Measurements from ENCODE around the gene SGTB.
"Not testable (repeated sequence)": the region's sequence is repeated elsewhere in the genome, so short reads cannot be mapped to it uniquely, and the experiment has no call there.

The SGTB gene

GRCh38 chr5:65663804-65664521 is 57.9 kb downstream of the SGTB start:
- DNase-seq = no peak

DNA sequence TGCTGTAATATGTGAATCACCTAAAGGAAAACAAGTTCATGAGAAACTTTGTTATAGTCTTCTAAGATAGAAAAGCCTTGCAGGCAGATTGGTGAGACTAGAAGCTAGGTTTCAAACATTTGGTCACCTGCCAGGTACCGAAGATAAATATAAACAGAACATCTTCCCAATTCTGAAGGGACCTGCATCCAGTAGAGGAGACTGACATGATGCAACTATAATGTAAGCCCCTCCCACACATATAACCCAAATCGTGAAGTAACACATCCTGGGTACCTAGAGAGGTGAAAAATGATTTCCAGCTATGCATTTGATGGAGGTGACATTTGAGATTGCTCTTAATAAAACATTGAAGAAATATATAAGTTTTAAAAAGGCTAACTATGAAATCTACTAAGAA is 67.2 kb downstream of the SGTB start:
- DNase-seq = no peak

DNA sequence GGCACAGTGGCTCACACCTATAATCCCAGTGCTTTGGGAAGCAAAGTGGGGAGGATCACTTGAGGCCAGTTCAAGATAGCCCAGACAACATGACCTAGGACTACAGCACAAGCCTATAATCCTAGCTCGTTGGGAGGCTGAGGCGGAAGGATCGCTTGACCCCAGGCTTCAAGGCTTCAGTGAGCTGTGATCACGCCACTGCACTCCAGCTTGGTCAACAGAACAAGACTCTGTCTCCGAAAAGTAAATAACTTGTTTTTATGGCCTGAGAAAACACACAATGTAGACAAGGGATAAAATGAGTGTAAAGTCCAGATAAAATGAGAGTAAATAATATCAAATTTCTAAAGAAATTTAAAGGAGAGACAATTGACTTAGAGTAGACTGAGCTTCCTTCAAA is 70.8 kb downstream of the SGTB start:
- DNase-seq = no peak

DNA sequence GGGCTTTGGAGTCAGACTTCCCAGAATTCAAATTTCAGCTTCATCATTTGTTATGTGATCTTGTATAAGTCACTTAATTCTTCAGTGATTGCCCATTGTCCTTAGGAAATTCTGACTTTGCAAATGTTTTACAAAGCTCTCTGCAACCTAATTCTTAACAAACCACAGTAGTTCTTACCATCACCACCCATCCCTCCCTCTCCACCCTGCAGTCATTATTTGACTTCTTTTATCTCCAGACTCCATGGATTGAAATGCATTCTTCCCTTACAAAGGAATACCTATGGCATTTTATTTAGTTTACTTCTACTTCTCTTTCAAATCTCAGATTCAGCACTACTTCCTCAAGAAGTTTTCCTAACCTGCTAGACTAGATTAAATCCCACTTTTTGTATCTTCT is 74.0 kb downstream of the SGTB start:
- DNase-seq = no peak

- no peak for DNase-seq
Measured at GRCh38 chr5:65646938-65647337, 75.0 kb downstream of the SGTB start.

- DNase-seq = no peak
Measured at GRCh38 chr5:65640240-65640639, 81.7 kb downstream of the SGTB start.

- DNase-seq = no peak
Measured at GRCh38 chr5:65630981-65631380, 90.9 kb downstream of the SGTB start.

DNA sequence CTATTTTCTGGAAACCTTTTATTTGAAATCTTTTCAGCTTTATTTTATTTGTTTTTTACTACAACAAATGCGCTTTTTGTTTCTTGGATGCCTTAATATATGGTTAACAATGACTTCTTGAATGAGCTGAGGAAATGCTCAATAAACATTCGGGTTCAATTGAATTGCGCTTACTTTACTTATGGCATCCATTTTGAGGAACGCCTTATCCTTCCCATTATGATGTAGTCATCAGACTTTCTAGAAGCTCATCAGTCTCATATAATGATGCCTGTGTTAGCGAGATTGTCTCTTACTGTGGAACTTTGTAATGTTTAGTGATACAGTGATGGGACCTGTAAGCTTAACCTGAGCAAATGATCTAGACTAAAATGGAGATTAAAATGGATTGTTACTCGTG is 96.2 kb downstream of the SGTB start:
- DNase-seq = no peak

DNA sequence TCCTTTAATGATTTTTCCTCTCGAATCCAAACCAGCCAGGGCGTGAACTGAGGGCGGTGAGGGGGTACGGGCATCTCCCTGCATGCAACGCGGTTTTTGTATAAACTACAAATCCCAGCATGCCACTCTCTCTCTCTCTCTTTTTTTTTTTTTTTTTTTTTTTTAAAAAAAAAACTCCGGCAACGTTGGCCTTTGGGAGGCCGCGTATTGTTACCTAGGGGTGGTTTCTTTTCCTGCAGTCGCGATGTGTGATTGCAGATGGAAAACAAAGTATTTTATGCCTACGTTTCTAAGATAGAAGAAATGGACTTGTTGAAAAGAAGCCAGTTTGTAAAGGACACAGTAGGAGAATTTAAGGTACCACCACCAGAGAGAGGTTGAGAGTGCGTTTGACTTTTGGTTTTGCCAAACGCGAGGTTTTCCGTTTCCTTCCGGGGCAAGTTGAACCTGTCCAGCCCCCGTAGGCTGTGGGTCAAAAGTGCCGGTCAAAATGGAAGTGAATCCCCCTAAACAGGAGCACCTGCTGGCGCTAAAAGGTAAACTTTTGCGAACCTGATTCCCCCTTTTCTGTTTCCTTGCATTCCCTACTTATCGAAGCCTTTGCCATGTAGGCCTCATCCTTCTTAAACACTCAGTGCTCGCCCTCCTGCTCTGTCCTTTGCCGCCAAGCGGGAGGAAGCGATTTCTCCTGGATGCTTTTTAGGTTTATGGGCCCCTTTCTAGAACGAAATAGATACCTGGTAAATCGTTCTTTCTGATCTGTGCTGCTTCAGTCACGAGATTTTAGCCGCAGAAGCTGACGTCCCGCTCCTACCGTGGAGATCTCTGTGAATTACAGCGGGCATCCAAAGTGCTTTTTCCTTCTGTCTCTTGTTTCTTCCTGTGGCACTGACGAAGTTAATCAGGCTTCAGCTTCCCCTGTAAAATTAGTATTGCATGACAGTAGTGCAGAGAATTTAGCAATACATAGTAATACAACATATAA is 97.0 kb downstream of the SGTB start, which contains the start of the genes SHLD3 and TRAPPC13:
Gene SHLD3 (plus strand): TSS at position 457 of the 985 bp plus-strand sequence. CDS start 4,561 bp downstream, outside the sequence.
Gene TRAPPC13 (plus strand): TSS at position 457 of the 985 bp plus-strand sequence. CDS start 34 bp downstream, at position 491.
- peak; percentile 86 for DNase-seq

DNA sequence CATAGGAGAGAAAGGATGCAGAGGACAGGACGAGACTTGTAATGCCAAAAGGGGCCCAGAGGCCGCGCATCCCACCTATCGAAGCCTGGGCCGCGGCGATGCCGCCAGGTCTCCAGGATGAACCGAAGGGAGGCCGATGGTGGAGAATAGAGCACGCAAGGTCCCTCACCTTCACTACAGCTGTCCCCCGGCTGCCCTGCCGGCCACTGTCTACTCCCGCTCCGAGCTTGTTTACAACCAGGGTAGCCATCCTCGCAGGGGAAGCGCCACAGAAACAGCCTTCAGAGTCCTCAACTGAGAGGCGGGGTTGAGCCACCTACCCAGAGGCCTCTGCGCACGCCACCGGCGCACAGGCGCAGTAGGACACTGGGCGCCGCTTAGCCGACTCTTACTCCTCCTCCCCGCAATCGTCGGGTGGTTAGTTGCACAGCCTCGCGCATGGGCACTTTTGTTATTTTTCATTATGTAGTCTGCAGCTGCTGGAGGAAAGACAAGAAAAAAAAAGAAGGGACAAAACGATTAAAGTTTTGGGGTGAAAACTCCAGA is 97.8 kb downstream of the SGTB start, which contains the start of gene TRIM23:
Gene TRIM23 (minus strand): TSS at position 309 of the 546 bp plus-strand sequence. CDS start 59 bp downstream, at position 250.
- peak; percentile 83 for DNase-seq

DNA sequence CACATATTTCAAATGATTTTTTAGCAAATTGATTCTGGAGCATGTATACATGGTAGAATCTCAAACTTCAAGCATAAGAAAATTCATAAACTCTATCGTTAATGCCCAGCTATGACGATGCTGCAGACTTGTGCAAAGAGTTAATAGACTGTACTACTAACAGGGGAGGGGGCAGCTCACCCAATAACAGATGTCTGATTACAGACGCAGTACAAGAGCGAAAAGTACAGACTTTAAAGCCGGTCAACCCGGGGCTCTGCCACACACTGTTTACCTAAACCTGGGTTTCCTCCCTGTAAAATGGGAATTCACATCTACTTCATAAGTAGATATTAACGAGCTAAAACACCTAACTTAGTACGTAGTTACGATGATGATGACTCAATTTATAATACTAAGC is 98.4 kb downstream of the SGTB start:
- no peak for DNase-seq

DNA sequence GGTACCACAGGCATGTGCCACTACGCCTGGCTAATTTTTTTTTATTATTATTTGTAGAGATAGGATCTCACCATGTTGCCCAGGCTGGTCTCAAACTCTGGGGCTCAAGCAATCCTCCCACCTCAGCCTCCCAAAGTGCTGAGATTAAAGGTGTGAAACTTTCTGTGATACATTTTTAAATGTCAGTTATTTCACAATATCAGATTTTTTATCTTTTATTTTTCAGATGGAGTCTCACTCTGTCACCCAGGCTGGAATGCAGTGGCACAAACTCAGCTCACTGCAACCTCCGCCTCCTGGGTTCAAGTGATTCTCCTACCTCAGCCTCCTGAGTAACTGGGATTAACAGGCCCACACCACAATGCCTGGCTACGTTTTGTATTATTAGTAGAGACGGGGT is 99.9 kb downstream of the SGTB start:
- DNase-seq = not testable (repeated sequence)

DNA sequence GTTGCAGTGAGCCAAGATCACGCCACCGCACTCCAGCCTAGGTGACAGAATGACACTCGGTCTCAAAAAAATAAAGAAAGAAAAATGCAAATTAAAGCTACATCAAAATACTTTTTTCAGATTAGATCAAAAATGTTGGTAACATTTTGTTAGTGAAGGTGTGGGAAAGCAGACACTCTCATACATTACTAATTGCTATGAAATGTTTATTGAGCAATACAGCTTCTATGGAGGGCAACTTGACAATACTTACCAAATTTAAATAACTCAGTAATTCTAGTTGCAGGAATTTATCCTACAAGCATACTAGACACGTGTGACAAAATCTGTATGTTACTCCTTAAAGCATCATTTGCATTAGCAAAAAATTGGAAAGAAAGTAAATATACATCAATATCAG is 101.9 kb downstream of the SGTB start:
- DNase-seq = no peak
